GM12891 (cell line): ENCODE results near the gene PCDH8.

Experiments used
- PAX5 ChIP-seq: IDR thresholded peaks from 2 replicates; pipeline ENCODE4 v1.6.1; 2011; ENCODE audit warnings: low read length, moderate library complexity, mild to moderate bottlenecking; ENCODE audit not compliant: insufficient read depth, severe bottlenecking
- POLR2A ChIP-seq: IDR thresholded peaks from 2 replicates; pipeline ENCODE4 v1.6.1; 2011; ENCODE audit warnings: low read depth, low read length, control low read depth
- POLR2AphosphoS5 ChIP-seq: IDR thresholded peaks from 2 replicates; pipeline ENCODE4 v1.6.1; 2011; ENCODE audit warnings: low read depth, low read length, control low read depth
- POU2F2 ChIP-seq: IDR thresholded peaks from 2 replicates; pipeline ENCODE4 v1.6.1; 2011; ENCODE audit warnings: low read depth, mild to moderate bottlenecking, control low read depth, low read length, moderate library complexity
- SPI1 ChIP-seq: IDR thresholded peaks from 2 replicates; pipeline ENCODE4 v1.6.1; 2011; ENCODE audit warnings: low read depth, low read length, control low read depth
- TAF1 ChIP-seq: IDR thresholded peaks from 2 replicates; pipeline ENCODE4 v1.6.1; 2011; ENCODE audit warnings: low read depth, low read length, control low read depth

DNA sequence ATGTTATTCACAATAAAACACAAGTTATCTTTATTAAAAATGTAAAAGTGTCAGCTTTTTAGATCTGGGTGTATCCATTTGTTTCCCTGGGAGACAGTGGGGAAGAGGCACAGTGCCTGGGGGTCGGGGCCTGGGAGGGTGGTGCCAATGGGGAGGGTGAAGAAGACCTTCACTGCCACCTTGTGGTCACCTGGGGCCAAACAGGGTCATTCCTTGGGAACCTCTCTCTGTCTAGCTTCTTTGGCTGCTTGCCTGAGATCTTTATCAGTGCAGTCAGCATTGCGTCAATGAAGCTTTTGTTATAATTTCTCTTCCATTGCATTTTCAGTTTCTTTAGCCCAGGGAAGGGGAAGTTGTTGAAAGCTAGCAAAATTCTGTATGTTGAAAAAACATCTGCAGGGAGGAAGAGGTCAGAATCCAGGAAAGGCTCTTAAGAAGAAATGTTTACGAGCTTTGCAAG, 39.1 kb downstream of the PCDH8 start:
- TF ChIP-seq POLR2AphosphoS5, result no peak
- TF ChIP-seq POLR2A, result no peak
- TF ChIP-seq TAF1, result no peak
- TF ChIP-seq SPI1, result no peak
- TF ChIP-seq PAX5, result no peak
- TF ChIP-seq POU2F2, result no peak
